Stimulated activated CD4-positive, alpha-beta T cell treated with anti-CD3 and anti-CD28 coated beads, TNF-alpha, amount 100 ng/mL, for 1 hour (primary cell): ENCODE data around the gene EXOC7.
"Not testable (repeated sequence)": the region's sequence is repeated elsewhere in the genome, so short reads cannot be mapped to it uniquely, and the experiment has no call there.

Source experiments
- DNase-seq, 3 donors: peaks; one replicate each; pipeline ENCODE4 v3.0.0-alpha.2; 2020; ENCODE audit warnings: low read depth in 3 of 3, low spot score in 1 of 3

The EXOC7 gene

DNA sequence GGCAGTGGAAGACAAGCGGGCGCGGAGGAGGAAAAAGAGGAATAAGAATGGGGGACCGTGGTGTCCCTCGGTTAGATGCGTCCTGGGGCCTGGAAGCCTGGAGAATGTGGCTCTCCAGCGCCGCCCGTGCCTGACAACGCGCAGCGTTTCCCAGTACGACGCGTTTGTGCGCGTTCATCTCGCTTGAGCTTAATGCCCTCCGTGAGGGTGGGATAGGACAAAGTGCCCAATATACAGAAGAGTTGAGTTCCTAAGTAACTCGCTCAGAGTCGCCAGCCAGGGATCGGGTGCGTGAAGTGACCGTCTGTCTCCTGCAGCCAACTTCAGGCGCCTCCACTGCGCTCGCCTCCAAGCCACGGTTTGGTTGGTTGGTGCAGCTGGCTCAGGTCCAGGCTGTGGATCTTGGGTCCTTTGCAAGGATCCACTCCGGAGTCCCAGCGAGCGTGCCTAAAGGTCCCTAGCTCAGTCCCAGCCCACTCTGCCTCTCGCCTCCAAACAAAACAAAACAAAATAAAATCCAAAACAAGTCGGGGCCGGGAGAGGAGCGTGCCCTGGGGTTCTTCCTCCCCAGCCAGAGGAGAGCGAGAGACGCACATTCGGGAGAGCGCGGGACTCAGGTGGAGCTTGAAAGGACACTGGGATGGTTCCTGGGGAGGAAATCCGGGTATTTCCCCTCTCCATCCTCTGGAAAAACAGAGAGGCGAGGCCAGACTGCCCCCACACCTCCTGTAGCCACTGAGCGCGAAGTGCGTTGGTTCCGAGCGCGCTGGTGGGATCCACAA lies 28.0 kb downstream of the EXOC7 start:
- no peak for DNase-seq

DNA sequence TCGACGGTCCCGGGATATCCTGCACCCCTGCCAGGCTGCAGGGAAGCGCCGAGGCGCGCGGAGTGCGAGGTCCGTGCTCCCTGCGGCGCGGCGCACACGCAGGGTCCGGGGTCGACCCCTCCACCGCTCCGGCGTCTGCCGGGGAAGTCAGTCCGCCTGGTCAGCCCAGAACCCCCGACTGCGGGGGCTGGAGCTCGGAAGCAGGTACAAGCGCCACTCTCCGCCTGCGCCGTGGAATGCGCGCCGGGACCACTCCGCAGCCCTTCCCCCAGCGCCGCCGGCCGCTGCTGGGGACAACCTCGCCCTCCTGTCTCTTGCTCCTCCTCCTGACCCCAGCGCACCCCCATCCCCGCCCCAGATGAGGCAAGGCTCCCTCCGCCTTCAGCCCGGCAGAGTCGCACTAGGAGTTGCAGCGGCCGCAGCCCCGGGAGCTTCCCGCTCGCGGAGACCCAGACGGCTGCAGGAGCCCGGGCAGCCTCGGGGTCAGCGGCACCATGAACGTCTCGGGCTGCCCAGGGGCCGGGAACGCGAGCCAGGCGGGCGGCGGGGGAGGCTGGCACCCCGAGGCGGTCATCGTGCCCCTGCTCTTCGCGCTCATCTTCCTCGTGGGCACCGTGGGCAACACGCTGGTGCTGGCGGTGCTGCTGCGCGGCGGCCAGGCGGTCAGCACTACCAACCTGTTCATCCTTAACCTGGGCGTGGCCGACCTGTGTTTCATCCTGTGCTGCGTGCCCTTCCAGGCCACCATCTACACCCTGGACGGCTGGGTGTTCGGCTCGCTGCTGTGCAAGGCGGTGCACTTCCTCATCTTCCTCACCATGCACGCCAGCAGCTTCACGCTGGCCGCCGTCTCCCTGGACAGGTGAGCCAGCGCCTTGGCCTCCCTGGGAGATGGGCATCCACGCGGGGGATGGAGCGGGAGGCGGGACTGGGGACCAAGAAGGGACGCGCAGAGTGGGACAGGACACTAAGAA lies 28.9 kb downstream of the EXOC7 start, which contains the start of gene GALR2:
Gene GALR2, plus strand, starts transcription at position 392 of the 974 bp plus-strand sequence. Its CDS starts 103 bp downstream, at position 495.
- no peak for DNase-seq

DNA sequence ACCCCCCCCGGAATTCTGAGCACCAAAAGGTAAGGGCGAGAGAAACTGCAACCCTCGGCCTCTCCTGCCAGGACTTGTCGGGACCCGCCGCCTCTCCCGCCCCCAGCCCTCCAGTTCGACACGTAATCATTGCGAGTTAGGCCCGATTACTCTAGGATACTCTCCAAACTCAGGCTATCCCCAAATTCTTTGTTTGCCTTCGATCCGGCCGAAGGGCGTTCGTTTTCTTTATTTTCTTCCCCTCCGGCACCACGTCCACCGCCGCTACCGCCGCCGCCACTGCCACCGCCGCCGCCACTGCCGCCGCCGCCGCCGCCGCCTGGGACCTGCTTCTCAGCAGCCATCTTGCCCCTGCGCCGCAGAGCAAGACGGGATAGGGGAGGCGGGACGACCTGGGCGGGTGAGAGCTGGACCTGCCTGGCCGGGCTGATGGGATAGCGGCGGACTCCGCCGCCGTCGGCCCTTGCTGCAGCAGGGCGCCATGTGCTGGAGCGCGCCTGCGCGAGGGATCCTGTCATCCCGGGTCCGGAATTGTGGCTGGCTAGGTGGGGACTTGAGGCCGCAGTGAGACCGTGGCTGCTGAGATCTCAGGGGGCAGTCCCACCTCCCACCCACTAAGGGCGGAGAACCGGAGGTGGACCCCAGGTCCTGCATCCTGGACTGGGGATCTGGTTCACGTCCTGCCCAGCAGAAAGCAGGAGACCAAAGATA lies 31.3 kb downstream of the EXOC7 start, which contains the start of gene SRP68:
Gene SRP68, minus strand, starts transcription at position 370 of the 711 bp plus-strand sequence. Its CDS starts 26 bp downstream, at position 344.
- DNase-seq = peak; percentile 62 to 66 (median 64)

DNA sequence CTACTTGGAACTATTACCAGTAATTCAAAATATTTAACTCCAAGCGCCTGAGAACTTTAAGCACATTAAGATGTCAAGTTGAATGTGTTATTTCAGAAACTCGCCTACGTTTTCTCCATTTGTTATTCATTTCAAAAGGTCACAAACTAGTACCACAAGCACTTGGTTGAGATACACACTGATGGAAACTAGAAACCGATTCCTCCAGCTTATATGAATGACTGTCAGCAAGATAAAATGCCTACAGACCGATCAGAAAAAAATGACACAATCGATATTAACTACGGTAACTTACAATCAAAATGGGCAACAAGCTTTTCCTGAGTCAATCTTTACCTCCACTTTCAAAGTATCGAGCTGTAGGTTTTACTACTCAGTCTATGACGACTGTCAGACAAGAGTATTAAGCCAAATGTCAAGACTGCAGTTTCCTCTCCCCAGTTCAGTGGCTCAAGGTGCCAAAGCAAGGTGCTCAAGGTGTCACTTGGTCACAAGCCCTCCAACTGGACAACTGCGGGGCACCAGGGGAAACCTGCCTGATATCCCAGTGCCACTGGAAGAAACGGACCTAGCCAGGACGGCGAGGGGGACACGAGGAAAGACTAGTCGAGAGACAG lies 31.9 kb downstream of the EXOC7 start:
- no peak for DNase-seq

DNA sequence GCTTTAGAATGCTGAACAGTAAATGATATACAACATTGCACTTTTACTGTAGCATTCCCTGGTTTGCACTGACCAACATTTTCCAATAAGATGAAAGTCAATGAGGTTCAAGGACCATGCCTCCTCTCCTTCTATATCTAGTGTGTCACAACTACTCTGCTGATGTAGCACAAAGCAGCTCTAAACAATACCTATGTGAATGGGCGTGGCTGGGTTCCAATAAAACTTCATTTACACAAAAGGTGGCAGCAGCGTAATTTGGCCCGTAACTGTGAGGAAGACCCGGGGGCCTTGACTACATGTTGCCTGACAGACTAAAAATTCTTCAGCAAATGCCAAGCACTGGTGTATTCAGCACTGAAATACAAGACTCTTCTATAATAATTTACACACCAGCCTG lies 37.8 kb downstream of the EXOC7 start:
- DNase-seq = no peak

DNA sequence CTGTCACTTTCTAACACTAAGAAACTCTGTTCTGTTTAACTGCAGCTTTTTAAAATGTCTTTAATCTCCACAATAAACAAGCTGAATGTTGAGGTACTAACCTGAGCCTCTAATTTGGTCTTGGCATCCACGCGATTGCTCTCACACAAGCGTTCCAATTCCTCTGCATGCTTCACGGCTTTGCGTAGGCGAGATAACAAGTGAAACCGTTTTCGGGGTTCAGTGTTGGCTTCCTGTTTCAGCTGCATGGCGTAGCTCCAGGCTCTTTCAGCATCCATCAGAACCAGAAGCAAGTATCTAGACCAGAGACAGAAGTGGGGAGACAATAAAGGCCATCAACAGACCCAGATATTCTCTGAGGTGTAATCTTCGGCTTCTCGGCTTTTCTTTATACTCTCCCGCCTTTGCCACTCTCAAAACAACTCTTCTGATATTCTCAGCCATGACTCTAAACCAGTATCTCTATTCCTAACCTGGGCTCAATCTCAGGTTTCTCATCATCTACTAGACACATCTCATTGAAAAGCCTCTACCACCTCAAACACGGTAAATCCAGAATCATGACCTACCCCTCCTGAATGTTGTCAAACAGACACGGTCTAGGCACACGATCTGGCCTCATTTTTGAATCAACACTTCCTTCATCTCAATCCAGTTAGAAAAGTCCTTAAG lies 39.6 kb downstream of the EXOC7 start:
- peak in 1 of 3 donors; percentile 16 for DNase-seq

DNA sequence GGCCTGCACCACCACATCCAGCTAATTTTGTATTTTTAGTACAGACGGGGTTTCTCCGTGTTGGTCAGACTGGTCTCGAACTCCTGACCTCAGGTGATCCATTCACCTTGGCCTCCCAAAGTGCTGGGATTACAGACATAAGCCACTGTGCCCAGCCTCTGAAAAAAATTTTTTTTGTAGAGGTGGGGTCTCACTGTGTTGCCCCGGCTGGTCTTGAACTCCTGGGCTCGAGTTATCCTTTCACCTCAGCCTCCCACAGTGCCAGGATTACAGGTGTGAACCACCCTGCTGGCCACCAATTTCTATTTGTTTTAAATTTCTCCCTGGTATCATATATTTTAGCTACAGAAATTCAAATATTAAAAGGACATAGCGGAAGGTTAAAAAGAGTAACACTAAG lies 45.3 kb downstream of the EXOC7 start:
- DNase-seq = not testable (repeated sequence)

DNA sequence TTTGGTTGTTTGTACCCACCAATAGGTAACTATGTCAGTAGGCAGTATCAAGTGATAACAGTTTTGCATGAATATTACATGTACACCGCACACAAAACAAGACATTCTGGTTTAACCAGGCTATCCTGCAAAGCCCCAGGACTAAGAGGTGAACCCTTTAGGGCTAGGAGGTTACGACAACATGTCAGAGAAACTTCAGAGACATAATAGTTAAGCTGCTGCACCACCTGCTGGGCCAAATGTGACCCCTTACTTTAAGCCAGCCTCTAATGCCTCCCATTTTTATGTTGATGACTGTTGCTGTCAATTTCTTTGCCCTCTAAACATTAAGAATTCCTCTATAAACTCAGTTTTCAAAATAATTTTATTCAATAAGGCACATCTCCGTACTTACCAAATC lies 46.7 kb downstream of the EXOC7 start:
- DNase-seq = no peak

DNA sequence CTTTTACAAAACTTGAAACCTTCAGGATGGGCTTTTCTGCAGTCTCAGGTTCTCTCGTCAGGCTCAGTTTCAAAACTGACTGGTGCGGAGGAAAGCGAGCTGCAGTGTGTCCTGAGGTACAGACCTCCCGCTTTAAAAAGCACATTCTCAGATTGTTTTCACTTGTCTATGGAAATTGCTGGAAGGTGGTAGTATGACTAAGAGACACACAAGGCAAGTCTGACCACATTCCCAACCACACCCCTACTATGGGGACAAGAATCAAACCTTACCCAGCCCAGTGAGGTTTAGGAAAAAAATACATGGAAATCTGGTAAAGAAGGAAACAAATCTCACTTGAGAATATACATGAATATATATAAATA lies 49.5 kb downstream of the EXOC7 start:
- DNase-seq = no peak

DNA sequence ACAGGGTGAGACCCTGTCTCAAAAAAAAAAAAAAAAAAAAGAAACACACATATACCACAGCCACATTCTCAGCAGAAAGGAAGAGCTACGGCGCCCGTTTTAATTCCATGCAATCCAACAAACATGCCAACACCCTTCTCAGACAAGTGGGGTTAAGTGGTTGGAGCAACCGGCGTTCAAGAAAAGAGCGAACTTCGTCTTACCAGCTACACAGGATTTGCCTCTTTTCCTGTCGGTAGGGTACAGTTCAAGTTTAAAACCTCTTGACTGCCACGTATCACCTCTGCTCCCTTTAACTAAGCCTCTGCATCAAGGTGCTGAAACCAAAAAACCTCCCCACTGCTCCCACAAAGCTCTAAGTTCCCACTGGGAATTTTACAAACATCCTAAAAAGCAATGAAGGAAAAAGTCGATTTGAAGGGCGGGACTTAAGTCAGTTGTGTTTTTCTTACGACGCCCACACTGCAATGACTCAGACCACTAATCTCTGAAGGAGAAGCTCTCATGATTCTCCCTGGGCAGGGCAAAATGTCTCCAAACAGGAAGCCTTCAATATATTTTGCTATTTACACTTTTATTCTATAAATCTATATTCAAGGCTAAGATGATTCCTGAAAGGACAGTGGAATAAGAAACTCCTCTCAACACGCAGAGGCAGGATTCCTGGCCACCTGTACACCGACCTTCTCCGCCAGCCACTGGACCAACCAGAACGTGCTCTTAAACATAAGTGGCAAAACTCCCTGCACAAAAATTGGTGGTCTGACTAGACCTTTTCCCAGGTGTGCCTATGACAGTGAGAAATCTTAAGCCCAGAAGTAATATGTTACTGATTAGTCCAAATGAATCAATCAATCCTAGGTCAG lies 50.1 kb downstream of the EXOC7 start:
- DNase-seq = no peak

DNA sequence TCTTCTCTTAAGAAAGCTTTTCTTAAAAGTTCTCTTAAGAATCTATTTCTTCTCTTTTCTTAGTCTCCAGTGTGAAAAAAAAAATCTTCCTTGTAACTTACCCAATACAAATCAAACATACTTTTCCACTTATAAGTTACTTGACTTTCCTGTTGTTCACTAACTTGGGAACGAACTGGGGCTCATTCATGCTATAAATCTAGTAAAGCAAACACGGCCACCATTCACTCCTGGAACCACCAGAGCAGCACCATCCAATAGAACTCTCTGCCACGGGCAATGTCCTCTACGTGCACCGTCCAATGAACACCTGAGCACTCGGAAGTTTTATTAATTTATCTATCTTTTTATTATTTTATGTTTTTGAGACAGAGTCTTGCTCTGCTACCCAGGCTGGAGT lies 52.0 kb downstream of the EXOC7 start:
- DNase-seq = no peak

DNA sequence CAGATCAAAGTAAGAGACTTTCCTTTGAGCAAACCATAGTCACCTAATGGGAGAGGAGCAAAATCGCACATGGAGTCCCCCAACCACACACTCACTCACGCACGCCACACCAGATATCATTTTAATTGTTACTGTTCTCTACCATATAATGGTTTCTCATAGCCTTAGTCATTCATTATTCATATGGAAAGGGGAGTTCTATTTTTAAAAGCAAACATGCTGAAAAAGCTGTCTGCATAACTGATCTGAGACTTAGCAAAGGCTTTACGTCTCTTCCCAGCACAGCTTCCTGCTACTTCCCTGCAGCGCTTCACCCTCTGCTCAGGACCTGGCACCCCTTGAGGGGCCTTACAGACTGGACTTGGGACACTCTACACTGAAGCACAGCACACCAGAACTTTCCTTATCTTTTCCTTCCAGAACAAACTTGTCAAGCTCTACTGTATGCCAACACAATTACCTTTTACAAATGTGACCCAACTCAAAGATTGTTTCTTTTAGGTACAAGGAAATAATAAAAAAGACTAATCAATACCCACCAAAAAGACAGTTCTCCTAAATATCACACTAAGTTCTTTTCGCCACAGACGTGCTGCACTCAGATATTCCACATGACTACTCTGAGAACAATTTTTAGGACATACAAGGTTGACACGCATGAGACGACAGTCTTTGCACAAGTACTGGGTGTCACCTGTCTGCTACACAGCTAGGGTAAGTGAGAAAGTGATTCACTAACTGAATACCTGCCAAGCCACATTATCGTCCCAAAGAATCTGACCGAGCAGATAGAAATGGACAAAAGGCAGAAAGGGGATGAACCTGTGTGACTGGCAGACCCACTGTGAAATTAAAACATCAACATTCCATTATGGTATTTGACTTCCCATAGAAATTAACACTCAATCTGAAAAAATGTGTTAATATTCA lies 52.8 kb downstream of the EXOC7 start:
- no peak for DNase-seq

DNA sequence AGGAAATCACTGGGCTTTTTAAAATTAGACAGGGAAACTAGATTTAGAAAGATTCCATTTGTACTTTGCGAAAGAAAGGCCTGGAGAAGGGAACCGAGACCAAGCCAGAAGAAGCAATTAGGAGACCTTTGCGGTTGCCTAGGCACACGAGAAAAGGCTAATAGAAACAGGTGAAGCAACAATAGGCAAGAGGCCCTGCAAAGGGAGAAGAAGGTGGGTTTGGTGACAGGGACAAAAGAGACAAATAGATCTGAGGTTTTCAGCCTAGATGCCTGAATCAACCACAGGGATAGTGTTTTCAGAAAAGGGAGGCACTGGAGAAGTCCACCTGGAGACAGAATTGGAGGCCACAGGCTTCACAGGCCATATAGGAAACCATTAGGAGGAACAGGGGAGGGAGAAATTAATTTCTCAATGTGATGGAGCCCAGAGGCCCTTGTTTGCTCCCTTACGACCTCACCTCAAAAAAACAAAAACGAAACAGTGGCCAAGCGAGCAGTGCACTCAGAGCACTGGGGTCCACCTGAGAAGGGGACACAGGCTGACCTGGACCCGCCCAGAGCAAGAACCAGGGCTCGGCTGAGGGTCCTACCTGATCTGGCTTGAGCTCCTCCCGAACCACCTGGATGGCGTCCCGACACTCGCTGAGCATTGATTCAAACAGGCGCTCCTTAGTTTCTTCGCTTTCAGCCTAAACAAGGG lies 53.6 kb downstream of the EXOC7 start:
- no peak for DNase-seq

DNA sequence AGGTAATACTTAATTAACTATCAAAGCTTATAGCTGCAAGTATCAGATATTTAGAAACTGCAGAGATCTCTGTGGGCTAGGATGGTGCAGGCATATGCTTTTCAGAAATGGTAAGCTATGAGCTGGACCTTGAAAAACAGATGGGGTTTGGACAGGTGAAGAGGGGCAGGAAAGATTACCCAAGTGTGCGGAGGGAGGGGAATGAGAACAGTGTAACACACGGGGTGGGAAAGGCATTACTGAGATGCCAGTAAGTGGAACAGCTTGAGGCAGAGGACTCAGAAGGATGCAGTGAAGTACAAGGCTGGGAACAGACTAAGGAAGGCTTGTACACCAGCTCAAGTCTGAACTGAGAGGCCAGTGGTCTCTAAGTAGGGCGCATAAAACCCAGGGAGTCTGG lies 54.3 kb downstream of the EXOC7 start:
- DNase-seq = no peak

DNA sequence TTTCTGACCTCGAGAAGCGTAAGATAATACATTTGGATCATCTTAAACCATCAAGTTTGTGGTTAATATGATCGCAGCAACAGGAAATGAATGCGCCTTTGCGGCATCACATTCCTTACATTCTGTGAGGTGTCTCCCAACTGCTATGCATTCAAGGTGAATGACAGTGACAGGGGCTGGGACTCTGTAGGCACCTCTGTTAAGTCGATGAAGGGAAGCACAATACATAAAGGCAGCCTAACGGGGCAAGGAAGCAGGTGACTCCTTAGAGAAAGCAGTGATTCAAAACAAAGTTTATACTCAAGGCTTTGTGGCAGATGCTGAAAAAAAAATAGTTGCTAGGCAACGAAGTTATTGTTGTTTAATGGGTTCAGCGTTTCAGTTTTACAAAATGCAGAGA lies 54.9 kb downstream of the EXOC7 start:
- no peak for DNase-seq

DNA sequence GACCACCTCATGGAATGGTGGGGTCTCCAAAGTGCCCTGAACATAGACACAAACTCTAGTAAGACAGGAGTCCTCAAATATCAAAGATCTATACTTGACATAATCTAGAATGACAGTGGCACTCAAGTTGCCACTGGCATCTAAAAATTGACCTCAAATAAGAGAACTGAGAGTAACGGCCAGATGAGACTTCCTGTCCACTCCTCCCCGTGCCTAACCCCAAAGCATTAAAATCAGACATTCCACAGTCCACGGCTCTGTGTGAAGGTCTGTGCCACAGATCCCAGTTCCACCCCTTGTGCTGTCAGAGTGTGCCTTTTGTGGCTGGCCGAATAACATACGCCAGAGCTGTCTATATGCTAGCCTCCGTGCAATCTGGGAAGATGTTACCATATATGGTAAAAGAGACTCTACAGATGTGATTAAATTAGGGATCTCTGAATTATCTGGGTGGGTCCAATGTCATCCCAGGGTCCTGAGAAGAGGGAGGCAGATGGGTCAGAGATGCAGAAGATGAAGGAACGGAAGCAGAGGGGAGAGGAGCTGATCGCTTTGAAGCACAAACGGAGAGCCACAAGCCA lies 55.5 kb downstream of the EXOC7 start:
- no peak for DNase-seq

DNA sequence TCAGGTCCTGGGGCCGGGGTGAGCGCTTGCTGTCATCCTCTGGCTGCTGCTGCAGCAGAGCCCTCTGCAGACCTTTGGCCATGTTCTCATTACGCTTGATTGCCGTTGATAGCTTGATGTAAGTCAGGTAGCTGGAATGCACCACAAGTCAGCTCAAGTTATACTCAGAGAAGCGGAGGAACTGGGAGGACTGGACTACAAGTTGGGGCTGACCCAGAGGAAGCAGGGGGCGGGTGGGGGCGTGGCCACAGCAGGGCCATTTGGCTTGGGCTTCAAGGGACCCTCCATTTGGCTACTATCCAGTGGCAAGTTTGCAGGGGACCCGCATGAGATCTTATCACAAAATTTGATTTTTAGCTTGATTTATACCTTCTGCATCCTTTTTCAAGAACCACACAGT lies 57.5 kb downstream of the EXOC7 start:
- DNase-seq = no peak
